ENCODE measurements around the gene STK10.

The STK10 gene

DNA sequence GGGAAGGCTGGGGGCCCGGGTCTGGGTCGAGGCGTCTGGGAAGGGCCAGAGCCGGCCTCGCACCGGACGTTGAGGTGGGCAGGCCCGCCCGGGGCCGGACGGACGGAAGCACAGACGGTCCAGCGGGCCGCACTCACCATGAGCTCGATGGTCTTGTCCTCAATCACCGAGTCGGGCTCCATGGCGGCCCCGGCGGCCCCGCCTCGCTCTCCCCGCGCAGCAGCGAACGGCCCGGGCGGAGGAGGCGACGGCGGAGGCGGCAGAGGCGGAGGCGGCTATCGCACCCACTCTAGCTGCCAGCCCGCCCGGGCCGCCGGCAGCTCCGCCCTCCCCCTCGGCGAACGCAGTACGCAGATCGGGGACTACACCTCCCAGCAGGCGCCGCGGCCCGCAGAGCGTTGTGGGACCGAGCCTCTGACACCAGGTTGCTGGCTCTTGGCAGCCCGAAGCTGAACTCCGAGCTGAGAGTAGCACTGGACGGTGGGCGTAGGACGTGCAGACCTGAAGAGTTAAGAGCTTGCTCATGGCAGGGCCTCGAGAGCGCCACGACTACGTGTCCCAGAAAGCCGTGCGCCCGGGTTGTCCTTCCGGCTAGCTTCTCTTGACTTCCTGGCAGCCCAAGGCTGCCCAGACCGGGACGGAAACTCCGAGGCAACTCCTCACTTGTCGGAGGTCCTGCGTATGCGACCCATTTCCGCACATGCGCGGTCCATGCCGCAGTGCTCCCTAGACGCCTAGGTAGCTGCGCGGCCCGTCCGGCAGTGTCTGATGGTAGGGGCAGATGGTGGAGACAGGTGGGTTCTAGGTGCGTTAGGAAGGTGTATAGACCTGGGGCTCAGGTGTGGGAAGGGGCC, 181.5 kb downstream of the STK10 start, which contains the start of gene FBXW11:
Gene FBXW11 (minus strand): TSS at position 318 of the 854 bp plus-strand sequence. CDS start 136 bp downstream, at position 182.
- Histone ChIP-seq H3K27me3 (ENCODE audit: insufficient read depth, poor library complexity, severe bottlenecking) (no peaks in the 10 kb centered on the region), H3K27ac (replicated peaks) (peak within 1 kb of the TSS; percentile 99), H3K4me3 (replicated peaks; ENCODE audit: insufficient read depth, low read length) (peak within 1 kb of the TSS; percentile 95)
- peak; percentile 33 for TF ChIP-seq REST (IDR thresholded peaks at IDR 0.05; ENCODE audit: insufficient replicate concordance, low read depth)
- peak; percentile 97 for TF ChIP-seq GABPA (IDR thresholded peaks at IDR 0.05; ENCODE audit: low read depth)
- no peak; the same call in 1 of the 2 replicates for TF ChIP-seq SPI1 (IDR thresholded peaks at IDR 0.05; ENCODE audit: borderline replicate concordance, low read depth)
- TF ChIP-seq CTCF (IDR thresholded peaks at IDR 0.05; ENCODE audit: insufficient read depth, low read length) = no peak
- peak; percentile 90 for TF ChIP-seq POLR2AphosphoS5 (IDR thresholded peaks at IDR 0.05; ENCODE audit: low read depth)
- DNase-seq (ENCODE audit: low read depth in 1 of 2, low spot score in 1 of 2) = peak; percentile 89 to 98

GRCh38 chr5:172005708-172006320, 182.2 kb downstream of the STK10 start:
- DNase-seq (ENCODE audit: low read depth in 1 of 2, low spot score in 1 of 2) = peak; percentile 13 to 16
- Histone ChIP-seq H3K27me3 (ENCODE audit: insufficient read depth, poor library complexity, severe bottlenecking) (no peaks in the 10 kb centered on the region), H3K4me3 (replicated peaks; ENCODE audit: insufficient read depth, low read length) (peak overlapping the region; percentile 95), H3K27ac (replicated peaks) (peak overlapping the region; percentile 99)
- no peak for TF ChIP-seq SPI1 (IDR thresholded peaks at IDR 0.05; ENCODE audit: borderline replicate concordance, low read depth)
- no peak for TF ChIP-seq REST (IDR thresholded peaks at IDR 0.05; ENCODE audit: insufficient replicate concordance, low read depth)
- no peak for TF ChIP-seq POLR2AphosphoS5 (IDR thresholded peaks at IDR 0.05; ENCODE audit: low read depth)
- TF ChIP-seq CTCF (IDR thresholded peaks at IDR 0.05; ENCODE audit: insufficient read depth, low read length) = no peak
- TF ChIP-seq GABPA (IDR thresholded peaks at IDR 0.05; ENCODE audit: low read depth) = no peak

DNA sequence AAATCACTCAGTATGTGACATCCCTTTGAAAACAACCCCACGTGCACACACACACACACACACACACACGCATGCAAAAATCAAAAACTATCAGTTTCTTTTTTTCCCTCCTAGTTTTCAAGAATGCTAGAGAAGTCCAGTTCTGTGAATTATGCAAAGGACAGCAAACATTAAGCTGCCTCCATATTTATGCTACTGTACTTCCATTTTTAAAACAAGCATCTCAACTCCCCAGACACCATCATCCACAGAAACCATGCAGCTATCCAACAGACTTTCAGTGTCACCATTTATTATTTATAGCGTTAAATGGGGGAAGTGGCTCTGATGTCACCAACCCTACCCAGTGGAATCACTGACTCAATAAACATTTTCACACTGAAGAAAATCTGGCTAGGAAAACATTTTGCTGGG, 183.2 kb downstream of the STK10 start:
- H3K4me3 ChIP-seq (replicated peaks; ENCODE audit: insufficient read depth, low read length) = peak overlapping the region; percentile 95
- no peaks in the 10 kb centered on the region for H3K27me3 ChIP-seq (ENCODE audit: insufficient read depth, poor library complexity, severe bottlenecking)
- peak; percentile 18 to 41 for DNase-seq (ENCODE audit: low read depth in 1 of 2, low spot score in 1 of 2)
- TF ChIP-seq POLR2AphosphoS5 (IDR thresholded peaks at IDR 0.05; ENCODE audit: low read depth) = no peak
- peak; percentile 20; the same call in 1 of the 2 replicates for TF ChIP-seq SPI1 (IDR thresholded peaks at IDR 0.05; ENCODE audit: borderline replicate concordance, low read depth)
- TF ChIP-seq CTCF (IDR thresholded peaks at IDR 0.05; ENCODE audit: insufficient read depth, low read length) = no peak
- peak overlapping the region; percentile 99 for H3K27ac ChIP-seq (replicated peaks)
